Tibial nerve (tissue), 4 donors: Measurements from ENCODE around the gene MAP3K12.

Experiments
- CTCF ChIP-seq, 5 experiments: fragments of 200-600 bp in 3 of 5; fragments of 450-650 bp in 2 of 5; sonication (generic) in 3 of 5; IDR thresholded peaks; one replicate each; pipeline ENCODE4 v1.5.1; 2016 to 2019; ENCODE audit warnings: antibody characterized with exemption in 5 of 5, mild to moderate bottlenecking in 3 of 5, moderate library complexity in 2 of 5
- EP300 ChIP-seq, 2 donors: sonication (generic); formaldehyde crosslinking; IDR thresholded peaks; one replicate each; pipeline ENCODE4 v1.6.1; 2017; ENCODE audit warnings: antibody characterized with exemption in 2 of 2, mild to moderate bottlenecking in 1 of 2
- POLR2A ChIP-seq, 2 donors: fragments of 450-650 bp; IDR thresholded peaks; one replicate each; pipeline ENCODE4 v1.6.1; 2017; ENCODE audit warnings: antibody characterized with exemption in 2 of 2, mild to moderate bottlenecking in 2 of 2, moderate library complexity in 2 of 2

DNA sequence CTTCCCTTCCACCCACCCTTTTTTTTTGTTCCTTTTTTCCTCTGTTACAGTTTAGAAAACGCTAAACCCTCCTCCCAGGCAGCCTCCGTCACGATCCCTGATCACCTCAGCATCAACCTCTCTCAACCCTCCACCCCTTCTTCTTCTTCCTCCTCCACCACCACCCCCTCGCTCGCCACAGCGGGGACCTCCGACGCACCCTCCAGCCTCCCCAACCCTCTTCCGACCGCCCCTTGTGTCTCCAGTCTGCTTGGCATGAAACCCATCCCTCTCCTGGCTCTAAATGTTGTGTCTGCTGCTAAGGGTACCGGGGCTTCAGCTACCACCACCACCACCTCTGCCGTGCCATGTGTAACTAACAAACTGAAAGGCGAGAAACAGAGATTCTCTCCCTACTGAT, 24.4 kb downstream of the MAP3K12 start:
- TF ChIP-seq CTCF (IDR thresholded peaks at IDR 0.05) (no peak), POLR2A (IDR thresholded peaks at IDR 0.05) (no peak), EP300 (IDR thresholded peaks at IDR 0.05) (no peak)
